Inflammatory macrophage treated with lipopolysaccharide for 1 hour (primary cell): Measurements from ENCODE around the gene SCAMP1.

Experiments used
- DNase-seq, 2 donors: peaks; one replicate each; pipeline ENCODE4 v3.0.0-alpha.2; 2020 to 2022

SCAMP1 gene

GRCh38 chr5:78515670-78516069 is 155.3 kb downstream of the SCAMP1 start:
- DNase-seq, result no peak

DNA sequence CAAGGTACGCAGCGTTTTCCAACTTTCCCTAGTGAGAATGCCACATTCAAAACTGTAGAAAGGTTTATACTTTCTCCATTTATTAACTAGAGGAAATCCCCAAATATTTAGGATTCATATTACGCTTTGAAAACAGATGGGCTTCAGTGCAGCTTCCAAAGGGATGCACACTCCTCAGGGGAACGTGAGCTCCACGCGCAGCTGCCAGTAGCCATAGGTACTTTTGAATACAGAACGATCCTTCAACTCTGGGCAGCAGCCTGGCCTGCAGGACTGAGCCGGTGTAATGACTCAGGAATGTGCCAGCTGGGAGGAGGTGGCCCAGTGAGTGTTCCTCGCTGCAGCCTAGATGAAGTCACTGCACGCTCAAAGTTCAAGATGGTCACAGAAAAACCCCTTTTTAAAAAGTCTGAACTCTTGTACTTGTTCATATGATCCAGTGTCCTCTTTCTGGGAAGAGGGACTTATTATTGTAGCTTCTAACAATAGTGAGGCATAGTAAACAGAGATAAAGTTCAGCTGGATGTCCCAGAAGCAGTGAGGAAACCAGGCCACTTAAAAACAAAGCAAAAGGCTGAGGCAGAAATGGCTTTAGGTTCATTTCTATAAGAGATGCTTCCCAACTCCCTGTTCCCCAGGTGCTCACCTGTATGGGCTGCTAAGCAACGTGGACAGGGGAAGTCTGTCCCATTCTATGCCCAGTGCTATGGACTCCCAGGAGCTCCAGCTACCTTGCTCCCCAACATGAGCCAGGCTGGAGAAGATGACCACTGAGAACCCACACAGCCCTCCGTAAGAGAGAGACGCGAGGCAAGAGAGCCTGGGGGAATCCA is 158.2 kb downstream of the SCAMP1 start:
- DNase-seq, result peak in 1 of 2 donors; percentile 47

- no peak for DNase-seq
Observed at GRCh38 chr5:78519198-78519941, 159.0 kb downstream of the SCAMP1 start.

DNA sequence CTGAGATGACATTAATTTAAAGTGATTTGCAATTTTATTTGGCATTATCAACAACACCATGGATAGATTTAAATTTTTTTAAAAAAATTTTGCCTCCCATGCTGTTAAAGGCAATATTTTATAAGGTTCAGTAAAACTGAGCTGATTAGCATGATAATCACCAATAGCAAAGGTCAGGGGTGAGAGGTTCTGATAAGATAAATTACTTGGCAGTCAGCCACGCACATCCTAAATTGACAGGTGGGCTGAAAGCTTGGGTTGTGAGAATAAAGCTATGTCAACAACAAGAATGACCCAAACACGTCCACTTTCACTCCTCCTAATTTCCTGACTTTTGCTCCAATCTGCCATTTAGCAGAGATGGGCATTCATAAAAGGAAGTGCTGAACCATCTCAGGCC is 161.0 kb downstream of the SCAMP1 start:
- no peak for DNase-seq

- no peak for DNase-seq
Observed at GRCh38 chr5:78522476-78523260, 162.3 kb downstream of the SCAMP1 start.

DNA sequence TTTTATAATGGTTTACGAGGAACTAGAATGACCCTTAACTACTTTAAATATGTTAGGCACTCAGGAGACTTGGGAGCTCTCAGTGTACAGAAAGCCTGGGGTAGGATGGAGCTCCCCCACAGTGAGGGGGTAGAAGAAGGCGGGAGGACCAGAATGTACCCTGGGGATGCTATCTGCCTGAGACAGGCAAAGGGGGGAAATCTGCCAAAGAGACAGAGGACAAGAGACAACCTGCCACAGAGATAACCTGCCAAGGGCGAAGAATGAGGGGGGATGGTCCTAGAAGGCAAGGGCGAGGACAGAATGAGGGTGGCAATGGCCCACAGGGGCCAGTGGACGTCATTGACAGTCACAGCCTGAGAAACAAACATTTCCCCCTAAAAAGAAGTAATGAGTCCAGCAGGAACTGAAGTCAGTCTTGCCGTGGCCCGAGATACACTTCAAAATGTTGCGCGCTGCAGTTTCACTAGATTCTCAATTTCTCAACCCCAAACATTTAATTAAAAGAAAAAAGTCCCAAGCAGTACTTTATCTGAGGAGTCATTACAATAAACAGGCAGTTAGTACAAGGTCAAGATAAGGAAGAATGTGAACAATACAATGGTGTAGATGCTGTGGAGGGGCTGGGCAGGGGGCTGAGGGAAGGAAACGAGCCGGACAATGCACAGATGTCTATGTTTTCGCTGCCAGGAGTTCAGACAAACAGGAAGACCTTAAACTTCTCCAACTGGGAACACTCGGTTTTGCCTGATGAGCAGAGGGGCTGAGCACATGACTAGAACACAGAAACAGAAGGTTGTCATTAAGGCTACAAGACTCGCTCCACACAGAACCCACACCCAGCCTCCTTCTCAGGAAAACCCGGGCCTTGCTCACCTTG is 163.1 kb downstream of the SCAMP1 start:
- DNase-seq, result no peak

DNA sequence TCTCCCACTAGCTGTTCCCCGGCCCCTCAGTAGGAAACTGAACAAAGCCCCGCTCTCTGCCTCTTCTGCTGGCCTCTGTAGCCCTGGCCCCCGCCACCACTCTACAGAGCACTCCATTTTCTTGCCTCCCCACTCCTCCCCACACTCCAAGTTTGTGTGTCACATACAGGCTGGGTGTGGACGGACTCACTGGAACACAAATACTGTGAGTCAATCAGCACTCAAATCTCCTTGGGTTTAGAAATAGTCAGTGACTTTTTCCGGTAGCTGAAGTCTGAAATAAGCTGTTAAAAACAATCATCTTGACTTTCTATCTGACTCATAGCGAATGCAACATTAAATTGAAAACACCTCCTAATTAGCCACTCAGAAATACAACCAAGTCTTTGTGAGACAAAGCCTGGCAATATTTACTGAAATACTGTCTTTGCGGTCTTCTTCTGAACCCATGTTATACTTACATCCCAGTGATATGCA is 165.7 kb downstream of the SCAMP1 start:
- DNase-seq, result peak; percentile 58 to 77

- peak; percentile 90 to 97 for DNase-seq
Observed at GRCh38 chr5:78527054-78527859, 166.8 kb downstream of the SCAMP1 start.

- DNase-seq, result no peak
Observed at GRCh38 chr5:78527925-78528324, 167.5 kb downstream of the SCAMP1 start.
